NCI-H1436 (cell line): Measurements from ENCODE around the gene ZBTB14.
A peak's percentile ranks its signal among the peaks of the same experiment; 100 is the strongest.

Experiments used
- DNase-seq: peaks from one replicate; lab custom pipeline; 2025; lab: John Stamatoyannopoulos, UW

Gene ZBTB14

DNA sequence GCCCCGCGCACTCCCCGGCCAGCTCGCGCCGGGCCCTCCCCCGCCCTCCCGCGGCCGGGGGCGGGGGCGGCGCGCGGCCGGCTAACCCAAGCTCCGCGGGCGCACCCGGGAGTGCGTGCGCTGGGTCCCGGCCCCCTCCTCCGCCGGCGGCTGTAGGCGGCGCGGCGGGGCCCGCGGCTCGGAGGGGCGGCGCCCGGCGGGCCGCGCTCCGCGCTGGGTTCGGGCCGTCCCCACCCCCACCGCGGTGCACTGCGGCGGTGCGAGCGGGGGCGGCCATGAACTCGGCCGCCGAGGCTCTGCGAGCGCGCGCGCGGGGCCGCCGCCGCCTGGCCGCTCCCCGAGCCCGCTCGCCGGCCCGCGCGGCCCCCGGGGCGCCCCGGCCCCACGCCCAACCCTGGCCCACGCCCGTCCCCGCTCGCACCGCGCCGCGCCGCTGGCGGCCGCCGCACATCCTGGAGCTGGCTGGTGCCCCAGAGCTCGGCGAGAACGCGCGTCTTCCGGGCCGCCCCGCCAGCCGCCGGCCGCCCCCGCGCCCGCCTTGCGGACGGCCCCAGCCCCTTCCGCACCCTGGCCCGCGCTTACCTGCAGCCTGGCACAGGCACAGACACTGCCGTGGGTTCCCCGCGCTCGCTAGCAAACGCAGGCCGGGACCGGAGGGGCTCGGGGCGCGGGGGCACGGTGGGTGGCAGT, at the start of gene ZBTB14:
ZBTB14 (minus strand) TSS at position 496 of the 690 bp plus-strand sequence. CDS start 2,480 bp downstream, outside the sequence.
- peak; percentile 65 for DNase-seq

- no peak for DNase-seq
Measured at GRCh38 chr18:5339202-5339834, 43.8 kb upstream of the ZBTB14 start.

DNA sequence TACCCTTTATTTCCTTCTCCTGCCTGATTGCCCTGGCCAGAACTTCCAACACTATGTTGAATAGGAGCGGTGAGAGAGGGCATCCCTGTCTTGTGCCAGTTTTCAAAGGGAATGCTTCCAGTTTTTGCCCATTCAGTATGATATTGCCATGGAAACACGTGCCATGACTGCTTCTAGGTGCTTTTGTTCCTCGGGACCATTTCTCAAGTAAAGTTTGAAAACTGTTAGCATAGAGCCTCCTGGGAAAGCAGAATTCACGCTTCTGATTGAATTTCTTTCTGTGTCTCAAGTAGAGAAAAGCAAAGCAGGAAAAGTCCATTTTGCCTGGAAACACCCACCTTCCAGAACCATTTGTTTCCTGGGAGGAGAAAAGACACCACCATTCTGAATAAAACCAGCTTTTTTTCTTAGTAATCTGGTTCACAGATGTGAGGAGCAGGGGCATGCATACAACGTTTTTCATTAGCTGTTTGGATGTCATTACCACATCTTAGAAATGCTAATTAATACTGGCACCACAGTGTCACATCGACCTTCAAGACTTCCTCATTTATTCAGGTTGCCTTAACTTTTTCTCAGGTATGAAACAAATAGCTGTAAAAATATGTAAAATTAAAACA, 39.0 kb upstream of the ZBTB14 start:
- DNase-seq, result no peak

DNA sequence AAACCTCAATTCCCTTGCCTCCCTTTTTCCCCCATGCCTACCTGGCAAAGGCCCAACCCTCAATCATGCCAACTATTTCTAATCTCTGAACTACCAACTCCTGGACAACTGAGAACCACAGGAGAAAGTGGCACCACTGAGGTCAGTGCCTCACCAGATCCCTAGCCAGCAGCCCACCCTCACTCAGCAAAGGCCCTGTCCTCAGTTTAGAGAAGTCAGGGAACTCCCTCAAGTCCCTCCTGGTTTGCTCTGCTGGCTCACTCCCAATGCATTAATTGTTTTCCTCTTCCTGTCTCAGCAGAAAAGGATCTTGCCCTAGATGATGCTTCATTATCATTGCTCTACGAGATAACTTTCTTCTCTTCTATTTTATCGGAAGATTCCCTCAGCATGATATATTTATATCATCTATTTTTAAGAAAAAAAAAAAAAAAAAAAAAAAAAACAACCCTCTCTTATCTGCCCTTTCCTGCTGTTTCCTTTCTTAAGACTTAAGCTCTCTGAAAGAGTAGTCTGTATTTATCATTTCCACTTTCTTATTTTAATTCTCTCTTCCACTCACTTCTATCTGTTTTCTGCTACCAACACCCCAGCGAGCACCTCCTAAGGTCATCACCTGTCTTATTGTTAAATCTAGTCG, 22.7 kb upstream of the ZBTB14 start:
- DNase-seq, result no peak

GRCh38 chr18:5317186-5317585, 21.7 kb upstream of the ZBTB14 start:
- DNase-seq, result no peak

DNA sequence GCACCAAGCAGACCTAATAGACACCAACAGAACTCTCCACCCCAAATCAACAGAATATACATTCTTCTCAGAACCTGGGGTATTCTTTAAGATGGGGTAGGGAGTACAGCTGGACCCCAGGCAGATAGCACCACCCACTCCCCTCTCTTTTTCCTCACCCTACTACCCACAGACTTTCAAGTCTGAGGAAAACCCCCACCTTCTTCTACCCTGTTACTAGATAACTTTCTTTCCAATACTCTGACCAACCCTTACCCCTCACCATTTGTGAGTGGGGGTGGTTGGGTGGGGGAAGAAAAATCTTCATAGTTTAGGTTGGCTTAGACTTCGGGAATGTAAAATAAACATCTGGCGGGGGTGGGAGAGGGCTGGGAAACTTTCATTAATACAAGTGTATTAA, 20.3 kb upstream of the ZBTB14 start:
- no peak for DNase-seq

- no peak for DNase-seq
Measured at GRCh38 chr18:5311301-5311989, 15.9 kb upstream of the ZBTB14 start.

- no peak for DNase-seq
Measured at GRCh38 chr18:5309888-5310470, 14.5 kb upstream of the ZBTB14 start.

DNA sequence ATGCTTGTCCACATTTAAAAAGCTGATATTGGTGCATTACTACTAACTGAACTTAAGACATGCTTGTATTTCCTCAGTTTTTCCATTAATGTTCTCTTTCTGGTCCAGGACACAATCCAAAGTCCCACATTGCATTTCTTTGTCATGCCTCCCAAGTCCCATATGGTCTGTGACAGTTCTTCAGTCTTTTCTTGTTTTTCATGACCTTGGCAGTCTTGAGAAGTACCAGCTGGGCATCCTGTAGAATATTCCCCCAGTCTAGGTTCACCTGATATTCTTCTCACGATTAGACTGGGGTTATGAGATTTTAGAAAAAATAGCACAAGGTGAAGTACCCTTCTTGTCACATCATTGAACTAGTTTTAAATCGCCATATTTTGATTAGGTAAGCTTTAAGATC, 10.3 kb upstream of the ZBTB14 start:
- DNase-seq, result no peak

- no peak for DNase-seq
Measured at GRCh38 chr18:5304232-5304631, 8.7 kb upstream of the ZBTB14 start.

GRCh38 chr18:5303636-5304035, 8.1 kb upstream of the ZBTB14 start:
- no peak for DNase-seq

DNA sequence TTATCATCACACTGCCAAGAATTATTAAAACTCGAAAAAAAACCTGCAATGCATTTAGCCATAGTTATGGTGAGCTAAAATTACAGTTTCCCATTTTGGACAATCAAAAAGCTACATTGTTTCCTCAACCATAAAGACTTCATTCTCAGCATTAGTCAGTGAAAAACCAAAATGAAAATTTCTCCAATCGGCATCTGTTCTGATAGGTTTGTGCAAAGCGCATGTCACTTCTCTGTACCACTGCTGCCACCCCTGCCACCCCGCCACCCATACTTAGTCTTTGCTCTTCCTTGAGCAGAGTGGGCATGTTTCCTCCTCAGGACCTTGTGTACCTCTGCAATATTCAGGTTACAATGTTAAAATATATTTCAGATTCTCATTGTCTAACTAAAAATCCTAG, 7.1 kb upstream of the ZBTB14 start:
- DNase-seq, result no peak

GRCh38 chr18:5300476-5301010, 5.0 kb upstream of the ZBTB14 start:
- DNase-seq, result no peak

GRCh38 chr18:5298156-5298852, 2.8 kb upstream of the ZBTB14 start:
- no peak for DNase-seq

DNA sequence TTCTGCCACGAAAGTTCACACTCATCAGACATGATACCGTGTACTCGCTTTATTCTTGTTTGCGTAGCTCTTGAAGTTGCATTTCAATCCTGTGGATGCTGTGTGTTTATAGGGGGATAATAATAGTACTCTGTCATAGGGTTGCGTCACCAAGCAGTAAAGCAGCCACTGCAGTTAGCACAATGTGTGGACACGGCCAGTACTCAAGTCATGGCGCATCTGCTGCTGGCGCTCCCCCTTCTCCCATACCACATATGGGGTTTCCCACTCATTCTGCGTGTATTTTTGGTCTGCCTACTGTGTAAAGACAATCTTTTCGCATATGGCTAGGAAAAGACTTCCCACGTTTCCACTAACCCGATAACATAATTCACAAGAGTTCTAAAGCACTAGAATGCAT, 2.1 kb upstream of the ZBTB14 start:
- DNase-seq, result no peak

- DNase-seq, result peak; percentile 55
Measured at GRCh38 chr18:5296706-5297320, 1.3 kb upstream of the ZBTB14 start.

- DNase-seq, result peak; percentile 95
Measured at GRCh38 chr18:5295981-5296705, 617 bp upstream of the ZBTB14 start.

- DNase-seq, result no peak
Measured at GRCh38 chr18:5294457-5295230, 882 bp downstream of the ZBTB14 start.

DNA sequence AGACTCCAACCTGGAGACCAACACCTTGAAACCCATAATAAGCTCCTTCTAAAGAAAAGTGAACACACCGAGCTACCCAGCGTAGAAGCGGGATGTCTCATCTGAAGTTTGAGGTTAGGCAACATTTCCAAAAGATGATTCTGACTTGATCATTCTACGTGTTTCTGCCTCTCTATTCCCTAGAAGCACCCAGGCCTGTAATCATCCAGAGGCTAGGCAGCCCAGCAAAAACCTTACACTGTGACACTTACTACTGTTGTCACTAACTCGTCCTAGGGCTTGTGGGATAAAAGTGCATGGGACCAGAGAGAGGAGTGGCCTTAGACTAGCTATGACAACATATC, 1.4 kb downstream of the ZBTB14 start:
- DNase-seq, result no peak
